ENCODE results near the gene GRAMD2B.

DNA sequence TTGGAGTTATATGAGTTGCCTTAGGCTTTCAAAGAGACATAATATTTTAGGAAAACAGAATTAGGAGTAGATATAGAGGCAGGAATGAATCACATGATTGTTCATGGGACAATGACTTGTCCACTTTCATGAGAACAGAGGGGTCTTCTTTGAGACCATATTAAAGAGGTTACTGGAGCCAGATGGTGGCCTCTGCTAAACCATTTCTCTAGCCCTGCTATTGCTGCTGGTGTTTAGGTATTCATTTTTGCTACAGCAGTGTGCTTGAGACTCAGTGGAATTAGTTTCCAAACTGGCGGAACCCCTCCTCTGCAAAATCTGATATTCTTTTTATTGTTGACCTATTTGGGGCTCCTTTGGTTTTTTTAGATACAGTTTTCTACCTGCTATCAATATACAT lies 31.3 kb downstream of the GRAMD2B start:
- TF ChIP-seq, protein P1, sequence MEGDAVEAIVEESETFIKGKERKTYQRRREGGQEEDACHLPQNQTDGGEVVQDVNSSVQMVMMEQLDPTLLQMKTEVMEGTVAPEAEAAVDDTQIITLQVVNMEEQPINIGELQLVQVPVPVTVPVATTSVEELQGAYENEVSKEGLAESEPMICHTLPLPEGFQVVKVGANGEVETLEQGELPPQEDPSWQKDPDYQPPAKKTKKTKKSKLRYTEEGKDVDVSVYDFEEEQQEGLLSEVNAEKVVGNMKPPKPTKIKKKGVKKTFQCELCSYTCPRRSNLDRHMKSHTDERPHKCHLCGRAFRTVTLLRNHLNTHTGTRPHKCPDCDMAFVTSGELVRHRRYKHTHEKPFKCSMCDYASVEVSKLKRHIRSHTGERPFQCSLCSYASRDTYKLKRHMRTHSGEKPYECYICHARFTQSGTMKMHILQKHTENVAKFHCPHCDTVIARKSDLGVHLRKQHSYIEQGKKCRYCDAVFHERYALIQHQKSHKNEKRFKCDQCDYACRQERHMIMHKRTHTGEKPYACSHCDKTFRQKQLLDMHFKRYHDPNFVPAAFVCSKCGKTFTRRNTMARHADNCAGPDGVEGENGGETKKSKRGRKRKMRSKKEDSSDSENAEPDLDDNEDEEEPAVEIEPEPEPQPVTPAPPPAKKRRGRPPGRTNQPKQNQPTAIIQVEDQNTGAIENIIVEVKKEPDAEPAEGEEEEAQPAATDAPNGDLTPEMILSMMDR (IDR thresholded peaks at IDR 0.05; ENCODE audit: low read length): no peak
- TF ChIP-seq EZH2phosphoT487 (IDR thresholded peaks at IDR 0.05; ENCODE audit: low read length) (no peak), EZH2 (optimal IDR thresholded peaks at IDR 0.05; ENCODE audit: low read depth, low read length) (no peak)
